ENCODE results near the gene USP32.

The USP32 gene

DNA sequence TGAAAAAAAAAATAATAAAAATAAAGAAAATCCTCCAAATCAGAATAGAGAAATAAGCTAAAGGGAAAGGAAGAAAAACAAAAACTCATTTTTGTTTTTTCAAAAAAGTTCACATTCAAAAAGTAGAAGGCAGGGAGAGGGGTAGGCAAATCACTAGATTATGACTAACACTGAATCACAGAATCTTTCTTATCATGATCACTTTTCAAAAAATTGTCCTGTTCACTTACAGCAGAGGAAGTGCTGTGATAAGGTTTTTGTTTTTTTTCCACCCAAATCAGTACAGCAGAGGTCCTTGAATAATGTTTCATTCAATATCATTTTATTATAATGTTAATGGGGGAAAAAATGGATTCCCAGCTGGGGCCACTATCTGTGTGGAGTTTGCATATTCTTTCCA lies 135.8 kb downstream of the USP32 start:
- H3K9me3 ChIP-seq (ENCODE audit: control insufficient read depth, low read length): no peaks in the 10 kb centered on the region
- no peak overlapping the region for H3K9ac ChIP-seq (ENCODE audit: low read length)
- no peak overlapping the region for H3K4me3 ChIP-seq (ENCODE audit: low read length)
- no peaks in the 10 kb centered on the region for H3K4me1 ChIP-seq (ENCODE audit: control insufficient read depth, insufficient read depth, low read length)
- no peaks in the 10 kb centered on the region for H3K27me3 ChIP-seq (ENCODE audit: control insufficient read depth, insufficient read depth, low read length)
- no peaks in the 10 kb centered on the region for H3K36me3 ChIP-seq (ENCODE audit: control insufficient read depth, insufficient read depth, low read length)

DNA sequence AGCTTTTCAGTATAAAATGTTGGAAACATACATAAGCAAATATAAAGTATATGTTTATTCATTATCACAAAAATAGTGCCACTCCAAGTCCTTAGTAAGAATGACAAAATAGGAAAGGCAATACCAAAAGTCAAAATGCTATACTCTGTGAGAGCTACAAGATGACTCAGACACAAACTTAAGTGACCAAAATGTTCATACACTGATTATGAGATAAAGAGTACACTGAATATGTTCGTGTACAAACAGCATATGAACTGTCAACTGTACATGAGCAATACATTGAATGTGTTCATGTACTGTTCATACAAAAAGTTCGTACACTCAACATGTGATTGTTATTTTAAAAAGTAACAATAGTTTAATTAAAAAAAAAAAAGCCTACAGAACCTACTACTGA lies 138.9 kb downstream of the USP32 start:
- Histone ChIP-seq H3K9ac (ENCODE audit: low read length) (no peak overlapping the region), H3K4me3 (ENCODE audit: low read length) (no peak overlapping the region), H3K36me3 (ENCODE audit: control insufficient read depth, insufficient read depth, low read length) (no peaks in the 10 kb centered on the region), H3K4me1 (ENCODE audit: control insufficient read depth, insufficient read depth, low read length) (no peaks in the 10 kb centered on the region), H3K27me3 (ENCODE audit: control insufficient read depth, insufficient read depth, low read length) (no peaks in the 10 kb centered on the region), H3K9me3 (ENCODE audit: control insufficient read depth, low read length) (no peaks in the 10 kb centered on the region)

- no peaks in the 10 kb centered on the region for H3K27me3 ChIP-seq (ENCODE audit: control insufficient read depth, insufficient read depth, low read length)
- H3K4me1 ChIP-seq (ENCODE audit: control insufficient read depth, insufficient read depth, low read length): no peaks in the 10 kb centered on the region
- H3K36me3 ChIP-seq (ENCODE audit: control insufficient read depth, insufficient read depth, low read length): no peaks in the 10 kb centered on the region
- no peak overlapping the region for H3K4me3 ChIP-seq (ENCODE audit: low read length)
- no peaks in the 10 kb centered on the region for H3K9me3 ChIP-seq (ENCODE audit: control insufficient read depth, low read length)
- H3K9ac ChIP-seq (ENCODE audit: low read length): no peak overlapping the region
These were observed 139.5 kb downstream of the USP32 start for GRCh38 chr17:60252459-60252858.

DNA sequence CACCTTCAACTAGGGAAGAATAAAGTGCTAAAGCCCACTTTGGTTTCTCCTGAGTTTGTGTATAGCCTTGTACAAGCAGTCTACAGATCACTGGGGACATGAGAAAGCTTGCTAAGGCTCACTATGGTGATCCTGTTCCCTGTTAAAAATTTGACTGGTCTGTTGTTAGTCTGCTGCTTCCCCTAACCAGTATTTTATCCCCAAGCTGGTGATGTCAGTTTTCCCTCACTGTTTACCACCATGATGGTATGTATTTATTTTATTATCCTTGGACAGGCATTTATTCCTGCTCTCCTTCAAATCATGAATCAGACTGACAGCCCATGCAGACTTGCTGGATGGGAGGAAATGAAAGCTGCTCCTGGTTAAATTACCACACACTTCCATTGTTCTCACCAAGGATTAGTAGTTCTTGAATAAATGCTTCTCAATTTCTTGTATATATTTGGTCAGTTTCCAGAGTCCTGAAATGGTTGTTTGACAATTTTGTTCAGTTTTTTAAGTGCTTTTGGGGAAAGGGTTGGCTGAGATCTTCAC lies 142.6 kb downstream of the USP32 start:
- Histone ChIP-seq H3K36me3 (ENCODE audit: control insufficient read depth, insufficient read depth, low read length) (no peaks in the 10 kb centered on the region), H3K9me3 (ENCODE audit: control insufficient read depth, low read length) (no peaks in the 10 kb centered on the region), H3K4me3 (ENCODE audit: low read length) (no peak overlapping the region), H3K9ac (ENCODE audit: low read length) (no peak overlapping the region), H3K4me1 (ENCODE audit: control insufficient read depth, insufficient read depth, low read length) (no peaks in the 10 kb centered on the region), H3K27me3 (ENCODE audit: control insufficient read depth, insufficient read depth, low read length) (no peaks in the 10 kb centered on the region)

DNA sequence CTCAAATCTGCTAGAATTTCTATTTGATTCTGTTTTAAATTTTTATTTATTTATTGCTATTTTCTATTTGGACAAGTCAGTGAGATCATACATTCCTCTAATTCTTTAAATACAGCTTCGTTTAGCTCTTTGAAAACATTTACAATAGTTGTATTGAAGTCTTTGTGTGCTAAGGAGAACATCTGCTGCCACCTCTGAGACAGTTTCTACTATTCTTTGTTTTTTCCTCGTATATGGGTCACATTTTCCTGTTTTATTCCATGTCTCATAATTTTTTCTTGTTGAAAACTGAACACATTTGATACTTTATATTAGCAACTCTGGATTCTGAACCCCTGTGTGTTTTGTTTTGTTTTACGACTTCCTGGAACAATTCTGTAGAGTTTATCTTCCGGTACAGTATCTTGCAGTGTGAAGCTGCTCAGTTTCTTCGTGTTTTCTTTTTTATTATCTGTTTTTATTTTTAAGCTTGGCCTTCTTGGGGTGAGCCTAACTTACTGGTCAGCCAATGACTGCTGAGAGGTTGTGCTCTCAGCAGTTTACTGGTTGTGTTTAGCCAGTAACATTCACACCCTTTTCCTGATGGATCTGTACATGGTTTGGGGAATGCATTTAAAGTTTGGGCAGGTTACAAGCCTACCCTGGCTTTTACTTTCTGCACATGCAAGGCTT lies 143.2 kb downstream of the USP32 start:
- no peaks in the 10 kb centered on the region for H3K9me3 ChIP-seq (ENCODE audit: control insufficient read depth, low read length)
- no peaks in the 10 kb centered on the region for H3K4me1 ChIP-seq (ENCODE audit: control insufficient read depth, insufficient read depth, low read length)
- no peaks in the 10 kb centered on the region for H3K27me3 ChIP-seq (ENCODE audit: control insufficient read depth, insufficient read depth, low read length)
- H3K4me3 ChIP-seq (ENCODE audit: low read length): no peak overlapping the region
- no peak overlapping the region for H3K9ac ChIP-seq (ENCODE audit: low read length)
- H3K36me3 ChIP-seq (ENCODE audit: control insufficient read depth, insufficient read depth, low read length): no peaks in the 10 kb centered on the region

GRCh38 chr17:60247836-60248461 lies 144.0 kb downstream of the USP32 start:
- Histone ChIP-seq H3K4me1 (ENCODE audit: control insufficient read depth, insufficient read depth, low read length) (no peaks in the 10 kb centered on the region), H3K4me3 (ENCODE audit: low read length) (no peak overlapping the region), H3K9me3 (ENCODE audit: control insufficient read depth, low read length) (no peaks in the 10 kb centered on the region), H3K9ac (ENCODE audit: low read length) (no peak overlapping the region), H3K36me3 (ENCODE audit: control insufficient read depth, insufficient read depth, low read length) (no peaks in the 10 kb centered on the region), H3K27me3 (ENCODE audit: control insufficient read depth, insufficient read depth, low read length) (no peaks in the 10 kb centered on the region)

GRCh38 chr17:60244656-60245055 lies 147.3 kb downstream of the USP32 start:
- Histone ChIP-seq H3K27me3 (ENCODE audit: control insufficient read depth, insufficient read depth, low read length) (no peaks in the 10 kb centered on the region), H3K9me3 (ENCODE audit: control insufficient read depth, low read length) (no peaks in the 10 kb centered on the region), H3K9ac (ENCODE audit: low read length) (no peak overlapping the region), H3K4me1 (ENCODE audit: control insufficient read depth, insufficient read depth, low read length) (no peaks in the 10 kb centered on the region), H3K4me3 (ENCODE audit: low read length) (no peak overlapping the region), H3K36me3 (ENCODE audit: control insufficient read depth, insufficient read depth, low read length) (no peaks in the 10 kb centered on the region)

DNA sequence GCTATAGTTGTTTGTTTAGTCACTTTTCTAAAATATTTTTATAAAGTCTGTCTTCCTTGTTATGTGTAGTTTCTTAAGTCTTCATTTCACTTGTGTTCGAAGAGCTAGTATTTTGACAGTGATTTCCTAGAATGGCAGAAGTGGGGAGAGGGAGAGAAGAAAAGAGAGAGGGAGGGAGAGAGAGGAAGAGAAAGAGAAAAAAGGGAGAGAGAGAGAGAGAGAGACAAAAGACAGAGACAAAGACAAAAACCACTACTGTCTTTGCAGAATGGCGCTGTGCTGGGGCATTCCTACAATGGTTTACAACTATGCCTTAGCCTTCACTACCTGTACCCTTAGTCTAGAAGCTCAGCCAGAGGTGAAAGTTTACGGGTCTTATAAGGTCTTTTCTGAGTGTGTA lies 151.6 kb downstream of the USP32 start:
- Histone ChIP-seq H3K9me3 (ENCODE audit: control insufficient read depth, low read length) (no peaks in the 10 kb centered on the region), H3K4me3 (ENCODE audit: low read length) (no peak overlapping the region), H3K27me3 (ENCODE audit: control insufficient read depth, insufficient read depth, low read length) (no peaks in the 10 kb centered on the region), H3K36me3 (ENCODE audit: control insufficient read depth, insufficient read depth, low read length) (no peaks in the 10 kb centered on the region), H3K4me1 (ENCODE audit: control insufficient read depth, insufficient read depth, low read length) (no peaks in the 10 kb centered on the region), H3K9ac (ENCODE audit: low read length) (no peak overlapping the region)

DNA sequence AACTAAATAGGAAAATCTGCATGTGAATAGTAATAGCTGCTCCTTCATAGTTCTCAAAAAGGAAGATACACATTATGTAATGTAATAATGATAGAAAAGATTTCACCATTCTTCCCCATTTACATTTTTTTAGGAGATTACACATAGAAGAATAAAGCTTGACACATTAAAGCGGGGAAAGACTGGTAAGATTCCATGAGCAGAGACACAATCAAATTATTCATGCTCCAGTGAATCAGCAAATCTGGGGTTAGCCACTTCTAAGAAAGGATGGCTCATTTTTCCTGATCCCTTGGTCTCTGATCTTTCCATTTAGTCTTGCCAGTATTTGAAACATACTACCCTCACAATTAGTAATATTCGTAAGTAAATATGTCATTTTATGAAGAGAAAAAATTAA lies 160.2 kb downstream of the USP32 start:
- no peaks in the 10 kb centered on the region for H3K36me3 ChIP-seq (ENCODE audit: control insufficient read depth, insufficient read depth, low read length)
- H3K9me3 ChIP-seq (ENCODE audit: control insufficient read depth, low read length): no peaks in the 10 kb centered on the region
- no peak overlapping the region for H3K9ac ChIP-seq (ENCODE audit: low read length)
- H3K4me3 ChIP-seq (ENCODE audit: low read length): no peak overlapping the region
- H3K27me3 ChIP-seq (ENCODE audit: control insufficient read depth, insufficient read depth, low read length): no peaks in the 10 kb centered on the region
- no peaks in the 10 kb centered on the region for H3K4me1 ChIP-seq (ENCODE audit: control insufficient read depth, insufficient read depth, low read length)

DNA sequence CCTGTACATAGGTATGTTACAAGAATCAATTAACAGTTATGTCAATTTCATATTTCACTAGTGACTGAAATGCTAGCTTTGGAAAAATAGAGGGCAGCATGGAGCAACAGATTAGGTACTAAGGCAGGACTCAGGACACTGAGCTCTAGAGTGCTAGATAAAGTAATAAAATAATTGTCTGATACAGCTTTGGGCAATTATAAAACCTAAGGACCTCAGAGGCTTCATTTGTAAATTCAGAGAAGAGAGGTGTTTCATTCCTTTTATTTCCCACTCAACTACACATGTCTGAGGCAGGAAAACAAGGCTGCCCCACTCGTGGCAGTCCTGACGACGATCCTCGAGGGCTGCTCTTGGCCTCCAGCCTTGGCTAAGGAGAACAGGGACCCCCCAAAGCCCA lies 160.7 kb downstream of the USP32 start:
- Histone ChIP-seq H3K4me3 (ENCODE audit: low read length) (no peak overlapping the region), H3K4me1 (ENCODE audit: control insufficient read depth, insufficient read depth, low read length) (no peaks in the 10 kb centered on the region), H3K9me3 (ENCODE audit: control insufficient read depth, low read length) (no peaks in the 10 kb centered on the region), H3K36me3 (ENCODE audit: control insufficient read depth, insufficient read depth, low read length) (no peaks in the 10 kb centered on the region), H3K9ac (ENCODE audit: low read length) (no peak overlapping the region), H3K27me3 (ENCODE audit: control insufficient read depth, insufficient read depth, low read length) (no peaks in the 10 kb centered on the region)

- H3K9me3 ChIP-seq (ENCODE audit: control insufficient read depth, low read length): no peaks in the 10 kb centered on the region
- H3K36me3 ChIP-seq (ENCODE audit: control insufficient read depth, insufficient read depth, low read length): no peaks in the 10 kb centered on the region
- no peak overlapping the region for H3K9ac ChIP-seq (ENCODE audit: low read length)
- no peak overlapping the region for H3K4me3 ChIP-seq (ENCODE audit: low read length)
- H3K4me1 ChIP-seq (ENCODE audit: control insufficient read depth, insufficient read depth, low read length): no peaks in the 10 kb centered on the region
- no peaks in the 10 kb centered on the region for H3K27me3 ChIP-seq (ENCODE audit: control insufficient read depth, insufficient read depth, low read length)
These were observed 161.6 kb downstream of the USP32 start for GRCh38 chr17:60230358-60230757.

GRCh38 chr17:60229188-60229802 lies 162.6 kb downstream of the USP32 start:
- Histone ChIP-seq H3K9ac (ENCODE audit: low read length) (no peak overlapping the region), H3K4me3 (ENCODE audit: low read length) (no peak overlapping the region), H3K36me3 (ENCODE audit: control insufficient read depth, insufficient read depth, low read length) (no peaks in the 10 kb centered on the region), H3K27me3 (ENCODE audit: control insufficient read depth, insufficient read depth, low read length) (no peaks in the 10 kb centered on the region), H3K4me1 (ENCODE audit: control insufficient read depth, insufficient read depth, low read length) (no peaks in the 10 kb centered on the region), H3K9me3 (ENCODE audit: control insufficient read depth, low read length) (no peaks in the 10 kb centered on the region)
